ENCODE data around the gene ZAR1L. TPM values are rescaled to one million over a fixed set of nuclear protein-coding genes. Genes with fewer than 3 reads are reported as not detected.

The ZAR1L gene, protein sequence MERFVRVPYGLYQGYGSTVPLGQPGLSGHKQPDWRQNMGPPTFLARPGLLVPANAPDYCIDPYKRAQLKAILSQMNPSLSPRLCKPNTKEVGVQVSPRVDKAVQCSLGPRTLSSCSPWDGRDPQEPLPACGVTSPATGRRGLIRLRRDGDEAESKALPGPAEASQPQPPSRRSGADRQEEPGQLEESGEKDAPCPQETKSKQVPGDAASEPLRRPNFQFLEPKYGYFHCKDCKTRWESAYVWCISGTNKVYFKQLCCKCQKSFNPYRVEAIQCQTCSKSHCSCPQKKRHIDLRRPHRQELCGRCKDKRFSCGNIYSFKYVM
- total RNA-seq (2022; extraction: Qiagen RNA extraction): 0.11 TPM in 1 of 5 replicates, not detected in the others

DNA sequence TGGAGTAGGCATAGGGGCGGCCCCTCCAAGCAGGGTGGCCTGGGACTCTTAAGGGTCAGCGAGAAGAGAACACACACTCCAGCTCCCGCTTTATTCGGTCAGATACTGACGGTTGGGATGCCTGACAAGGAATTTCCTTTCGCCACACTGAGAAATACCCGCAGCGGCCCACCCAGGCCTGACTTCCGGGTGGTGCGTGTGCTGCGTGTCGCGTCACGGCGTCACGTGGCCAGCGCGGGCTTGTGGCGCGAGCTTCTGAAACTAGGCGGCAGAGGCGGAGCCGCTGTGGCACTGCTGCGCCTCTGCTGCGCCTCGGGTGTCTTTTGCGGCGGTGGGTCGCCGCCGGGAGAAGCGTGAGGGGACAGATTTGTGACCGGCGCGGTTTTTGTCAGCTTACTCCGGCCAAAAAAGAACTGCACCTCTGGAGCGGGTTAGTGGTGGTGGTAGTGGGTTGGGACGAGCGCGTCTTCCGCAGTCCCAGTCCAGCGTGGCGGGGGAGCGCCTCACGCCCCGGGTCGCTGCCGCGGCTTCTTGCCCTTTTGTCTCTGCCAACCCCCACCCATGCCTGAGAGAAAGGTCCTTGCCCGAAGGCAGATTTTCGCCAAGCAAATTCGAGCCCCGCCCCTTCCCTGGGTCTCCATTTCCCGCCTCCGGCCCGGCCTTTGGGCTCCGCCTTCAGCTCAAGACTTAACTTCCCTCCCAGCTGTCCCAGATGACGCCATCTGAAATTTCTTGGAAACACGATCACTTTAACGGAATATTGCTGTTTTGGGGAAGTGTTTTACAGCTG lies at the start of gene ZAR1L, which contains the start of gene BRCA2:
TSS of gene ZAR1L (minus strand) at position 126 of the 790 bp plus-strand sequence. CDS start 3,438 bp downstream, outside the sequence.
TSS of gene BRCA2 (plus strand) at position 271 of the 790 bp plus-strand sequence. CDS start 953 bp downstream, outside the sequence.

Other genes starting within 250 kb of the ZAR1L start
- gene BRCA2, start 145 bp upstream of the ZAR1L start, total RNA-seq (2022; extraction: Qiagen RNA extraction): 3.7 to 6.5 TPM (median 4.8 TPM) in 5 replicates
- gene N4BP2L1, start 112.8 kb upstream of the ZAR1L start, total RNA-seq (2022; extraction: Qiagen RNA extraction): 0.31 to 0.74 TPM (median 0.42 TPM) in 5 replicates
- gene N4BP2L2, start 223.4 kb upstream of the ZAR1L start, total RNA-seq (2022; extraction: Qiagen RNA extraction): 20.2 to 21.8 TPM (median 20.8 TPM) in 5 replicates

Measured in A549 treated with Mapracorat at 1 μM for 4 hours (cell line).